Kidney (tissue), 14 donors: ENCODE results near the gene NT5DC3. TPM values are rescaled to one million over a fixed set of nuclear protein-coding genes. Genes with fewer than 3 reads are reported as not detected.

Source experiments
- DNase-seq, 5 donors: peaks; one replicate each; pipeline ENCODE4 v3.0.0-alpha.2; 2013 to 2020
- FAIRE-seq: peaks from 2 replicates; lab custom pipeline; 2012; peaks lifted over from hg19 to GRCh38; lab: Jason Lieb, UNC
- H3K27ac ChIP-seq, 2 donors: one replicate each; pipeline ENCODE4 v1.7.0; 2013; ENCODE audit warnings: low read depth in 2 of 2, low read length in 2 of 2, inconsistent platforms in 1 of 2
- H3K27me3 ChIP-seq: one replicate; pipeline ENCODE4 v1.7.1; 2013; ENCODE audit warnings: low read length, inconsistent platforms; ENCODE audit not compliant: control insufficient read depth, insufficient read depth
- H3K36me3 ChIP-seq, 3 donors: one replicate each; pipeline versions ENCODE4 v1.7.0 to v1.7.1; 2013; ENCODE audit warnings: low read length in 3 of 3, control low read depth in 1 of 3, inconsistent platforms in 1 of 3; ENCODE audit not compliant: insufficient read depth in 3 of 3, control insufficient read depth in 2 of 3
- H3K4me1 ChIP-seq, 3 donors: one replicate each; pipeline versions ENCODE4 v1.7.0 to v1.7.1; 2013; ENCODE audit warnings: low read length in 3 of 3, inconsistent platforms in 1 of 3, low read depth in 1 of 3; ENCODE audit not compliant: control insufficient read depth in 2 of 3, insufficient read depth in 2 of 3
- H3K4me3 ChIP-seq, 3 donors: one replicate each; pipeline versions ENCODE4 v1.7.0 to v1.8.1; 2013; ENCODE audit warnings: low read length in 3 of 3, control low read depth in 1 of 3, inconsistent platforms in 1 of 3
- H3K9ac ChIP-seq, 3 donors: one replicate each; pipeline versions ENCODE4 v1.7.0 to v1.7.1; 2013; ENCODE audit warnings: low read length in 3 of 3, control low read depth in 1 of 3, inconsistent platforms in 1 of 3
- H3K9me3 ChIP-seq, 3 donors: one replicate each; pipeline versions ENCODE4 v1.7.0 to v1.7.1; 2013; ENCODE audit warnings: low read length in 3 of 3, control low read depth in 1 of 3, inconsistent platforms in 1 of 3; ENCODE audit not compliant: control insufficient read depth in 2 of 3, insufficient read depth in 1 of 3
- CTCF ChIP-seq: IDR thresholded peaks from 3 replicates; pipeline ENCODE4 v1.5.1; 2012; ENCODE audit warnings: mild to moderate bottlenecking, moderate library complexity, borderline replicate concordance; ENCODE audit not compliant: insufficient read depth; ENCODE audit errors: extremely low read depth
- intact Hi-C: fragments of 100-400 bp; cut with DNase I; formaldehyde crosslinking; loops from one replicate; pipeline ENCODE4 v1.11.1; 2022
- polyA plus RNA-seq: library from polyadenylated mRNA; stranded (reverse); fragments of 350-450 nt; fragmentation: Illumina TruSeq; extraction: RNeasy Lipid Tissue Mini Kit (QIAGEN cat#74804); gene quantifications from one replicate; pipeline ENCODE4 v1.2.3, GENCODE V29; 2014; ENCODE audit warnings: low read depth, low replicate concordance; ENCODE audit not compliant: insufficient read depth
- total RNA-seq: library from RNA; stranded (reverse); fragmentation: NEBNext Ultra II Directional; extraction: Animal tissue kit (Norgen Biotek cat#: 25700); gene quantifications from one replicate; pipeline ENCODE4 v1.2.1, GENCODE V29; 2021
- donor health status: control.
- donor health status: control.
- donor health status: control.
- donor health status: control.
- donor health status: control.
- donor health status: DM: yes; HTN: yes; CAD: no.
- donor health status: Normal renal cell carcinoma (clear cell type).

Gene NT5DC3
- total and polyA plus RNA-seq, 2 donors from 2014 or later = 1.1 to 7.8 TPM

DNA sequence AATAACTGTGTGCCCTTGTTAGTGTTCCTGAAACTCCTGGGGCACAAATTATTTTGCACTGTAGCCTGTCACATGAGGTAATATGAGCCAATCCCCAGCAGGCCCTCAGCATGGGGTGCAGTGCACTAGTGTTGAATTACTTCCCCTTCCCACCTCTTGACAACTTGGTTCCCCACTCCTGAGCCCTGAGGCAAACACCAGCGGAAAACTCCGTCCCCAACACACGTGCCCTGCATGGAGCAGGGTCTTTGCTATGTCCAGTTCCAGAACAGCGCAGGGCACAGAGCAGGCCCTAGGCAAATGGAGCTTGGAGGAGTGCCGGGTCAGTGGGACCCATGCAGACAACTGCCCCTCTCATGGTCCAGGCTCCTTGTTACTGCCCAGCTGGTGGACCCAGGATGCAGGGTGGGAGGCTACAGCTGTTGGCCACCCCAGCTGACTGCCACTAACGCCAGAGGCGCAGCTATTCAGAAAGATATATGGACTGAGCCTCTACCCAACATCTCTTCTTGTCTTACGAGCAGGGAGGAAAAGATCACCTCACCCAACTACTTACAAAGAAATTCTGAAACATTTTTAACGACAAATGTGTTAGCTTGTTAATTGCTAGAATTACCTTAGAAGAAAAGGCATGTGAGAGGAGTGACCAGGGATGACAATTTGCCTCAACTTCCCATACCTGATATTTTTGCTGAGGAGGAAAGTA lies 71.6 kb downstream of the NT5DC3 start:
- no peak for TF ChIP-seq CTCF
- intact Hi-C loops = no loop called here

GRCh38 chr12:103768467-103769123 lies 72.4 kb downstream of the NT5DC3 start:
- Histone ChIP-seq H3K9me3 (no peaks in the 10 kb centered on the region), H3K36me3 (no peaks in the 10 kb centered on the region), H3K9ac (no peak overlapping the region), H3K4me3 (no peak overlapping the region), H3K27ac (no peak overlapping the region), H3K4me1 (peaks cover 0 to 8% (median 0%) of the 10 kb centered on the region in 3 donors), H3K27me3 (no peaks in the 10 kb centered on the region)
- intact Hi-C loops = no loop called here
- TF ChIP-seq CTCF = no peak
- DNase-seq (no peak), FAIRE-seq (no peak)

More for the DNA sequence above, 71.6 kb downstream of the NT5DC3 start:
- Histone ChIP-seq H3K27ac (no peak overlapping the region), H3K27me3 (no peaks in the 10 kb centered on the region), H3K9me3 (no peaks in the 10 kb centered on the region), H3K9ac (no peak overlapping the region), H3K4me1 (peaks cover 0 to 8% (median 0%) of the 10 kb centered on the region in 3 donors), H3K36me3 (no peaks in the 10 kb centered on the region), H3K4me3 (no peak overlapping the region)
- FAIRE-seq (no peak), DNase-seq (no peak)

- Histone ChIP-seq H3K4me3 (no peak overlapping the region), H3K27ac (no peak overlapping the region), H3K9ac (no peak overlapping the region), H3K9me3 (no peaks in the 10 kb centered on the region), H3K4me1 (no peaks in the 10 kb centered on the region), H3K36me3 (no peaks in the 10 kb centered on the region), H3K27me3 (no peaks in the 10 kb centered on the region)
- TF ChIP-seq CTCF = no peak
- intact Hi-C loops = no loop called here
- no peak for DNase-seq
- no peak for FAIRE-seq
These were observed 75.0 kb downstream of the NT5DC3 start for GRCh38 chr12:103766028-103766427.
